HG03066 (cell line): ENCODE measurements around the gene CTNNAL1.
"Not testable (repeated sequence)": the region's sequence is repeated elsewhere in the genome, so short reads cannot be mapped to it uniquely, and the experiment has no call there.

Experiments used
- ATAC-seq: cut with Tn5 transposase; IDR thresholded peaks from one replicate; pipeline ENCODE4 v1.9.1; 2021; ENCODE audit warnings: low read depth; ENCODE audit not compliant: unreplicated experiment

Gene CTNNAL1

GRCh38 chr9:108996643-108997042 lies 16.7 kb downstream of the CTNNAL1 start:
- no peak for ATAC-seq

GRCh38 chr9:108994695-108995094 lies 18.6 kb downstream of the CTNNAL1 start:
- ATAC-seq, result peak; percentile 87

DNA sequence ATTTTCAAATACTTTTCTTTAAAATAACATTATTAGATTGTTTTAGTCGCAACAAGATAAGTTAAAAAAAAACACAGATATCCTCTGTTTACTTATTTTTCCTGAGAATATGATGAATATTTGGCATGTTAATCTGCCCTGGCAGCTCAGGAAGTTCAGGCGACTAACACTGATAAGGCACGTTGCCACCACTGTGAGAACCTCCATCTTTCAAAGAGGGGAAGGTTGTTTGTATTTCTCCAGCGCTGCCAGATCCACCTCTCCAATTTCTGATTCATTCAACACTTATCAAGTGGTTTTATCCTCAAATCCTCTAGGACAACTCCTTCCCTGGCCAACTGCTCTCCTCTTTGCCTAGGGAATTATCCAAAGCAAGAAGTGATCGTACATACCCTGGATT lies 21.8 kb downstream of the CTNNAL1 start:
- no peak for ATAC-seq

GRCh38 chr9:108983885-108984284 lies 29.4 kb downstream of the CTNNAL1 start:
- ATAC-seq, result no peak

DNA sequence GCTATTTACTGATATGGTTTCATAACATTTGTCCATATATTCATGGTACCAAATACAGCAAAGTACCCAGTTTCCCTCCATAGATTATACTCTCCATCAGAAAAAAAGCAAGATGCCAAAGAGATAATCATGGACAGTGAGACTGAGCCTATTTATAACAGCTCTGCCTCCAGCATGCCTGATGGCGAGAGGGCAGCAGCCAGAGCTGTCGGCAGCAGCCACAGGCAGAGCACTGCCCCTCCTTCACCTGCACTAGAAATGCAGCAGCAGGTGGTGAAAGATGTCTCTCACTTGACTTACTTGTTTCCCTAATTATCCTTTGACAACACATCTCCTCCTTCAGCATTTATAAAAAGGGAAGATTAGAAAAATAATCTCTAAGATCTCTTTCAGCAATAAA lies 32.4 kb downstream of the CTNNAL1 start:
- no peak for ATAC-seq

- no peak for ATAC-seq
Measured at GRCh38 chr9:108978205-108978604, 35.1 kb downstream of the CTNNAL1 start.

- ATAC-seq, result no peak
Measured at GRCh38 chr9:108973895-108974294, 39.4 kb downstream of the CTNNAL1 start.

DNA sequence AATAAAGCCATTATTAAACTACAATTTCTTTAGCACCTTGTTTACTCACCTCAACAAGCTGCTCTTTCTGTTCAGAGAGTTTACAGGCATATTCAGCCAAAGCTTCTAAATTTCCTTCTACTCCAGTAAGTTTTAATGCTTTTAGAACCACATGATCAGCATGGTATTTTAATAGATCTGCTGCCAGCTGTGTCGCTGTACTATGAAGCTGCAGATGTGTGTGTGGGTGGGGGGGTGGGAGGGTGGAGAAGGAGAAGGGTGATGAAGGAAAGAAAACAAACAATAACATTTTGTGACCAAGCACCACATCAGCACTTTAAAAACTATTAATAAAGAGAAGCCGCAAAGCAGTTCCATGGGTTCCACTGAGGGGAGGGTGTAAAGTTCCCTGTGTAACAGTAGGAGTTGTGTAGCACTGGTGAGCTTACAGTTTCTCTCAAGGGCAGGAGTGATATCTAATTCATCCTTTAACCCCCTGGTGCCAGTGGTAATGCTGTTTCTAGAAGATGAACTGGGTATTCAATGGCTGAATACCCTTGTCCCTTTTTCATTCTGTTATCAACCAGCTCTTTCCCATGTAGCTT lies 40.6 kb downstream of the CTNNAL1 start:
- ATAC-seq, result no peak

DNA sequence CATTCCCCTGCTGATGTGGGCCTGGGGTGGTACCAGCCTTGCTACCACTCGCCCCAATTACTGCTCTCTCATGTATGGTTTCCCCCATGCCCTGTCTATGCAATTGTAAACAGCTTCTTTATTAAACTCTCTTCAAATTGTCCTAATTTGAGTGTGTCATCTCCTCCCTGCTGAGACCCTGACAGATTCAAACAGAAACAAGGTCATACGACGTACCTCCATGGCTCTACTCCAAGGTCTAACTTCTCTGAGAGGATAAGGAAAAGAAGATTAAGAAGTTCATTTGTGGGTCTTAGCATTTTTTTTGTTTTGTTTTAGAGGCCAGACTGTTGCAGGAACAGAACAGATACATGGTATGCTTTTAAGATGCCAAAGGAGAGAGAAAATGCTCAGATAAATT lies 41.1 kb downstream of the CTNNAL1 start:
- no peak for ATAC-seq

GRCh38 chr9:108971392-108971791 lies 41.9 kb downstream of the CTNNAL1 start:
- ATAC-seq, result not testable (repeated sequence)

DNA sequence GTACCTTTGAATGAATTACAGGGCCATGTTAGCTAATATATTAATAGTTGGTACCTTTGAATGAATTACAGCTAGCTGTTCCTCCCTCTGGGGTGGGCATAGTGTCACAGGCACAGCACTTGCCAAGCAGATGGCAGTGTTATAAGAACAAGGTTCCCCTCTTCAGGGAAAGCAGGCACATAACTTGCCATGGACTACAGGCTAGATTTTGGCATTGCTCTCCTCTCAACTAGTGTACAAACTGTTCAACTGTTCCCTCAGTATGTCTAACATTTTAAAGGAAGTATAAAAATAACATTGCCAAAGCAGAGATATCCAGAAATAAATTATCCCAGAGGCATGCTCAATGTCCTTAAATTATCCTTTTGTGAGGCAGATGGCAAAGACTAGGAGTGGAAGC lies 45.4 kb downstream of the CTNNAL1 start:
- ATAC-seq, result no peak

- ATAC-seq, result no peak
Measured at GRCh38 chr9:108963459-108964143, 49.7 kb downstream of the CTNNAL1 start.

DNA sequence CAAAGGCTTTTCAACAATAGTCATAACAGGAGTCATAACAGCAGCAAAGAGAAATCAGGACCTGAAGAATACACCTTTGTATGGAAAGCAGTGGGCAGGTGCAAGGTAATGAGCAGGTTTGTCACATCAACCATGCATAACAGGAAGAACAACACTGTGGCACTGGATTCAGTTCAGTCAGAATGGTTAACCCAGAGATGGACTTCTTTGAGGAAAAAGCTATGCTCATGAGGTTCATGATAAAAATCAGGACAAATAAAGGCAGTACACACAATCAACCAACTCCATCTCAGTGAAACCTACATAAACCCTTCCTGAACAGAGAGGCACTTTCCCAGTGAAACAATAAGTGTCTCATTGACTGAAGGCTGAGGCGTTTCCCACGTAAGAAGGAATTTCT lies 52.1 kb downstream of the CTNNAL1 start:
- ATAC-seq, result no peak

DNA sequence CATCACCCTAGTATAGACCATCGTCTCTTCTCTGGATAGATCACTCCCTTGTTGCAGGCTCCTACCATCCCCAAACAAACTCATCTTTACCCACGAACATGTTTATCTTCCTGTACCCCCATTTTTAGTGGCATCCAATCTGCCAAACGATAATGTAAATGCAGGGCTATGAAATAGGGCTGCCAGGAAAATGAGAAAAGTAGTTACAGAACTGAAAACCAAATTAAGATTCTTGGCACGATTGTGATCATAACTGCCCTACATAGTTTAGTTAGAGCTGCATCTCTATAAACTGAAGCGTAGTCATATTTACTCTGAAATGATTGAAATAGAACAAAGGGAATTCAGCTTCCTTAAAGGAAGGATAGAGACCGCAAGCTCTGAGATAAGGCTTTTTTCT lies 53.0 kb downstream of the CTNNAL1 start:
- ATAC-seq, result no peak

- ATAC-seq, result no peak
Measured at GRCh38 chr9:108956631-108957026, 56.7 kb downstream of the CTNNAL1 start.

DNA sequence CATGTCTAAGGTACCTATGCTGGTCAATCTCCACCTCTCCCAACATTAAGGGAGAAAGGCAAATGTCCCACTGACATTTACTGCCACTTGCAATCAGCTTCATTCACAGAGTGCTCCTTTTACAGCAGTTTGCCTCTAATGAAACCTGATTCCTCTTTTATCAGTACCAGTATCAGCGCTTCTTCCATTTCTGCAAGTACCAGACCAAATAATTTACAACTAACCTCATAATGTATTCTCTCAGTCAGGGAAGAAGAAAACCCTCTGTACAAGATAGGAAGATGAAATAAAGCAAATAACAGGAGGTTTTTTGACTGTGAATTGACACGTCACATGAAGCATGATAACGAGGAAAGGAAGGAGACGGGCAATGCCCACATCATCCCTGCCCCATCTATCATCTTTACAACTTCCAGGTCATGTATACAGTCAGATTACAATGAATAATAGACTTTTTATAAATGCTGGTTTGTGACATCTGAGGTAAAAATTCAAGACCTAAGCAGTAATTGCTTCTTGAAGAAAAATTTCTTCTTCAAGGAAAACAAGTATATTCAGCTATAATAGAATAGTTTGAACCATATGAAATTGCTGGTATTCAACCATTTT lies 57.2 kb downstream of the CTNNAL1 start:
- ATAC-seq, result no peak

GRCh38 chr9:108953983-108954574 lies 59.2 kb downstream of the CTNNAL1 start:
- ATAC-seq, result no peak

DNA sequence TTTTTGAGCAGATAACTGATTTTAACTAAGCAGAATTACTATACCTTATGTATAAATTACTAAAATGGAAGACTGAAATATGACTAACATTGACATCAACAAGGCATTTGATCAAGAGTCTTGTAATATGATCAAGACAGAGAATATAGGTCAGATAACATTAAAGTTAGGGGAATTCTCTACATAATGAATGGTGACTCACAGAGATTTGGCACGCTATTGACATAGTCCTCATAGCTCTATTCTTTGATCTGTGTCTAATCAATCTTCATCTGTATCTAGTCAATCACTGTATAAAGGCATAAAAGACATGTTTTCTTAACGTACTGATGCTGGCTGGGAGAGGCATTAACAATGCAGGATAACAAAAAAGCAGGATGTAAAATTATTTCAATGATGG lies 61.7 kb downstream of the CTNNAL1 start:
- no peak for ATAC-seq

DNA sequence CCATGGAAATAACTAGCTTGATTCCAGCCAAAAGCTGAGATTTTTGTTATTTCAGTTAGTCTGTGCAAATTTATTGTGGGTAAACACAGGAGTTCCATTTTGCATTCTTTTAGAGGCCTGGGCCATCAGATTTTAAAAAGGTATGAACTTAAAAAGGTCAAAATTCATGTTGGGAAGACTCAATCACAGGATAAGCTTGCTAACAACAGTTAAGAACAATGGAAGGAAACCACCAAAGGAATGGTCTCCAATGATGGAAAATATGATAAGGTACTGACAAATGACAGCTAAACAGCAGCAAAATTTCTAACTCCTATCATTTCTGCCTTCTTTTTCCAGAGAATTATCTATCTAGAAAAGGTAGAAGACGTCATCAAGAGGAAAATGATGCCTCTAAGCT lies 63.1 kb downstream of the CTNNAL1 start:
- no peak for ATAC-seq

GRCh38 chr9:108939975-108940374 lies 73.3 kb downstream of the CTNNAL1 start:
- ATAC-seq, result no peak

DNA sequence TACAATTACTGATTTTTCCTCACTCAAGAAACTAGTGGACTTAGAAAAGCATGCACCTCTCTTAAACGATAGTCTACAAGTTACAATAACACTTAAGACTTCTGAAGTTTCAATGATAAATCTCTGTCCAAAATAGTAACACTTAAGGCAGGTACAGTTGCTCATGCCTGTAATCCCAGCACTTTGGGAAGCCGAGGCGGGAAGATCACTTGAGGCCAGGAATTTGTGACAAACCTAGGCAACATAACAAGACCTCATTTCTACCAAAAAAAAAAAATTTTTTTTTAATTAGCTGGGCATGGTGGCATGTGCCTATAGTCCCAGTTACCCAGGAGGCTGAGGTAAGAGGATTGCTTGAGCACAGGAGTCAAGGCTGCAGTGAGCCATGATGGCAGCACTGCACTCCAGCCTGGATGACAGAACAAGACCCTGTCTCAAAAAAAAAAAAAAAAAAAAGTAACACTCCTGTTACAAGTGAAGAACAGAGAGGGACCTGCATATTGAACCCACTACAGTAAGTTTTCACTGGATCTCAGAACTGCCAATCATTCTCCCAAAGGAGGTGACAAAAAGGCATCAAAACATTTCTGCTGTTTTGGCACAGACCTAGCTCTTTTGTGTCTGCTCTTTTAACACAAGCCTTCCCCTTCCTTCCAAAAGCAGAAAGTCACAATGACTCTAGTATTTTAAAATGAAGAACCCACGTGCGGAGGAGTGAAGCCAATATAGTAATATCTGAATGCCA lies 75.6 kb downstream of the CTNNAL1 start:
- ATAC-seq, result no peak
